ENCODE measurements around the gene ASXL3. TPM values are rescaled to one million over a fixed set of nuclear protein-coding genes. Genes with fewer than 3 reads are reported as not detected.

Gene ASXL3
- total RNA-seq, 1 donor from 2014 or later = 45.6 TPM

GRCh38 chr18:33541316-33541715, 36.7 kb upstream of the ASXL3 start:
- no peak for DNase-seq
- Mint-ChIP-seq H3K4me3 (ENCODE audit: unreplicated experiment) (no peak overlapping the region), H3K9me3 (ENCODE audit: unreplicated experiment) (no peaks in the 10 kb centered on the region), H3K27me3 (ENCODE audit: unreplicated experiment) (no peaks in the 10 kb centered on the region), H3K27ac (ENCODE audit: unreplicated experiment) (no peak overlapping the region), H3K36me3 (ENCODE audit: unreplicated experiment) (no peaks in the 10 kb centered on the region), H3K4me1 (ENCODE audit: low read depth, unreplicated experiment) (no peaks in the 10 kb centered on the region)
- no peak for TF ChIP-seq CTCF (IDR thresholded peaks at IDR 0.05; ENCODE audit: partially characterized antibody, unreplicated experiment)

DNA sequence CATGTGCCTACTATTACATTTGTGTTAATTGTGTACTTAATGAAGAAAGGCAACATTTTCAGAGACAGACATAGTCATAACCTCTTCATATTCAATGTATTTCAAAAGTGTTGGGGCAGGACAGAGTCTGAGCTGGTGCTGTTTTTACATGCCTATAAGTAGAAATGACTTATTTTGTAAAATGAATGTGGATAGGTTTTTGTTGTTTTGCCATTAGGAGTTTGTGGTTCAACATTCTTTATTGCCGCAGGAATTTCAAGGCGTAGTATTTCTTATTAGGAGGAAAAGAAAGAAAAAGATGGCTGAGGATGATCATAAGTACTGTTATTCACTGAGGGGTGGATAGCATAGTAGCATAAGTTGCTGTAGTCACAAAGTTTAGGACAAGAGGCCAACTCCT, 21.2 kb upstream of the ASXL3 start:
- H3K36me3 Mint-ChIP-seq (ENCODE audit: unreplicated experiment) = no peaks in the 10 kb centered on the region
- H3K27me3 Mint-ChIP-seq (ENCODE audit: unreplicated experiment) = no peaks in the 10 kb centered on the region
- TF ChIP-seq CTCF (IDR thresholded peaks at IDR 0.05; ENCODE audit: partially characterized antibody, unreplicated experiment) = no peak
- DNase-seq = no peak
- H3K27ac Mint-ChIP-seq (ENCODE audit: unreplicated experiment) = no peak overlapping the region
- H3K4me3 Mint-ChIP-seq (ENCODE audit: unreplicated experiment) = no peak overlapping the region
- no peaks in the 10 kb centered on the region for H3K4me1 Mint-ChIP-seq (ENCODE audit: low read depth, unreplicated experiment)
- H3K9me3 Mint-ChIP-seq (ENCODE audit: unreplicated experiment) = no peaks in the 10 kb centered on the region

- no peak for DNase-seq
- no peak overlapping the region for H3K27ac Mint-ChIP-seq (ENCODE audit: unreplicated experiment)
- no peaks in the 10 kb centered on the region for H3K4me1 Mint-ChIP-seq (ENCODE audit: low read depth, unreplicated experiment)
- no peaks in the 10 kb centered on the region for H3K9me3 Mint-ChIP-seq (ENCODE audit: unreplicated experiment)
- no peak overlapping the region for H3K4me3 Mint-ChIP-seq (ENCODE audit: unreplicated experiment)
- no peak for TF ChIP-seq CTCF (IDR thresholded peaks at IDR 0.05; ENCODE audit: partially characterized antibody, unreplicated experiment)
- H3K36me3 Mint-ChIP-seq (ENCODE audit: unreplicated experiment) = no peaks in the 10 kb centered on the region
- no peaks in the 10 kb centered on the region for H3K27me3 Mint-ChIP-seq (ENCODE audit: unreplicated experiment)
These were observed 20.3 kb upstream of the ASXL3 start for GRCh38 chr18:33557706-33558105.

- TF ChIP-seq CTCF (IDR thresholded peaks at IDR 0.05; ENCODE audit: partially characterized antibody, unreplicated experiment) = no peak
- Mint-ChIP-seq H3K4me1 (ENCODE audit: low read depth, unreplicated experiment) (no peaks in the 10 kb centered on the region), H3K4me3 (ENCODE audit: unreplicated experiment) (no peak overlapping the region), H3K27ac (ENCODE audit: unreplicated experiment) (no peak overlapping the region), H3K27me3 (ENCODE audit: unreplicated experiment) (no peaks in the 10 kb centered on the region), H3K36me3 (ENCODE audit: unreplicated experiment) (no peaks in the 10 kb centered on the region), H3K9me3 (ENCODE audit: unreplicated experiment) (no peaks in the 10 kb centered on the region)
- DNase-seq = no peak
These were observed 19.5 kb upstream of the ASXL3 start for GRCh38 chr18:33558529-33558928.

DNA sequence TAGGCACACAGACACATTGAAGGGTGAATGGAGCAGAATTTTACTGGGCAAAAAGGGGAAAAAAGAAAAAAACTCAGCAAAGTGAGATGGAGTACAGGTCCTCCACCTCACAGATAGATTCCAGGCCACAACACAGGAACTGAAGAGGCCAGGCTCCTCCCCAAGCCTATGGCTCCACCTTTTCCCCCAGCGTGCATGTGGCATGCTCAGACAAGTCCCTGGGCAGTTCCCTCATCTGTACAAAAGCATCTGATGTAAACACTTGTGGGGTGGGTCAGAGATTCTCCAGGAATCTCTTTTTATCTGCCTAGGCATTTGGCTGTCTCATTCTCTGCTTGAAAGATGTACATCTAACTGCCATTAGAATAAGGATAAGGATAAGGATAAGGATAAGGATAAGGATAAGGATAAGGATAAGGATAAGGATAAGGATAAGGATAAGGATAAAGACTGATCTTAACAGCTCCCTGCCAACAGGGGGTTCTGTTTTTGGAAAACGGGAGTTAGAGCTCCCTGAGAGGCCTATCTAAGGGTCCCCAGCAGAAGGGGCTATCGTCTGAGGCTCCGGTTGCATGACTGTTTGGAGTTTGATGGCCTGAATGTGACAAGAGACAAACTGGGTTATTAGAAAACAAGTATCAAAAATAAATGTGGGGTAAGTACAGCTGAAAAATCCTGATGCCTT, 17.2 kb upstream of the ASXL3 start:
- H3K27ac Mint-ChIP-seq (ENCODE audit: unreplicated experiment) = no peak overlapping the region
- no peaks in the 10 kb centered on the region for H3K4me1 Mint-ChIP-seq (ENCODE audit: low read depth, unreplicated experiment)
- H3K27me3 Mint-ChIP-seq (ENCODE audit: unreplicated experiment) = no peaks in the 10 kb centered on the region
- DNase-seq = peak; percentile 26
- H3K4me3 Mint-ChIP-seq (ENCODE audit: unreplicated experiment) = no peak overlapping the region
- TF ChIP-seq CTCF (IDR thresholded peaks at IDR 0.05; ENCODE audit: partially characterized antibody, unreplicated experiment) = no peak
- H3K36me3 Mint-ChIP-seq (ENCODE audit: unreplicated experiment) = no peaks in the 10 kb centered on the region
- no peaks in the 10 kb centered on the region for H3K9me3 Mint-ChIP-seq (ENCODE audit: unreplicated experiment)

Data from glutamatergic neuron (in vitro differentiated cells).